ENCODE measurements around the gene NUDT1. TPM values are rescaled to one million over a fixed set of nuclear protein-coding genes. Genes with fewer than 3 reads are reported as not detected.
A peak's percentile ranks its signal among the peaks of the same experiment; 100 is the strongest.

NUDT1 gene
- total and polyA plus RNA-seq, 2 experiments from 2014 or later, result 33.0 to 33.8 TPM

- Histone ChIP-seq H3K36me3 (no peaks in the 10 kb centered on the region), H3K4me3 (no peak overlapping the region), H3K27me3 (no peaks in the 10 kb centered on the region), H3K4me1 (ENCODE audit: low read depth) (no peaks in the 10 kb centered on the region), H3K9me3 (ENCODE audit: low read depth) (no peaks in the 10 kb centered on the region), H3K27ac (no peak overlapping the region)
- DNase-seq (ENCODE audit: low read depth in 1 of 2, low spot score in 1 of 2), result no peak
- TF ChIP-seq, protein P1, sequence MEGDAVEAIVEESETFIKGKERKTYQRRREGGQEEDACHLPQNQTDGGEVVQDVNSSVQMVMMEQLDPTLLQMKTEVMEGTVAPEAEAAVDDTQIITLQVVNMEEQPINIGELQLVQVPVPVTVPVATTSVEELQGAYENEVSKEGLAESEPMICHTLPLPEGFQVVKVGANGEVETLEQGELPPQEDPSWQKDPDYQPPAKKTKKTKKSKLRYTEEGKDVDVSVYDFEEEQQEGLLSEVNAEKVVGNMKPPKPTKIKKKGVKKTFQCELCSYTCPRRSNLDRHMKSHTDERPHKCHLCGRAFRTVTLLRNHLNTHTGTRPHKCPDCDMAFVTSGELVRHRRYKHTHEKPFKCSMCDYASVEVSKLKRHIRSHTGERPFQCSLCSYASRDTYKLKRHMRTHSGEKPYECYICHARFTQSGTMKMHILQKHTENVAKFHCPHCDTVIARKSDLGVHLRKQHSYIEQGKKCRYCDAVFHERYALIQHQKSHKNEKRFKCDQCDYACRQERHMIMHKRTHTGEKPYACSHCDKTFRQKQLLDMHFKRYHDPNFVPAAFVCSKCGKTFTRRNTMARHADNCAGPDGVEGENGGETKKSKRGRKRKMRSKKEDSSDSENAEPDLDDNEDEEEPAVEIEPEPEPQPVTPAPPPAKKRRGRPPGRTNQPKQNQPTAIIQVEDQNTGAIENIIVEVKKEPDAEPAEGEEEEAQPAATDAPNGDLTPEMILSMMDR (IDR thresholded peaks at IDR 0.05; ENCODE audit: low read depth, low read length), result no peak
Observed at GRCh38 chr7:2257046-2257551, 15.1 kb downstream of the NUDT1 start.

GRCh38 chr7:2257651-2258050 is 15.6 kb downstream of the NUDT1 start:
- Histone ChIP-seq H3K4me1 (ENCODE audit: low read depth) (no peaks in the 10 kb centered on the region), H3K9me3 (ENCODE audit: low read depth) (no peaks in the 10 kb centered on the region), H3K4me3 (no peak overlapping the region), H3K27me3 (no peaks in the 10 kb centered on the region), H3K36me3 (no peaks in the 10 kb centered on the region), H3K27ac (no peak overlapping the region)
- TF ChIP-seq, protein P1 (IDR thresholded peaks at IDR 0.05; ENCODE audit: low read depth, low read length), result no peak
- DNase-seq (ENCODE audit: low read depth in 1 of 2, low spot score in 1 of 2), result no peak

- H3K27me3 ChIP-seq, result no peaks in the 10 kb centered on the region
- no peak overlapping the region for H3K4me3 ChIP-seq
- H3K27ac ChIP-seq, result no peak overlapping the region
- no peaks in the 10 kb centered on the region for H3K4me1 ChIP-seq (ENCODE audit: low read depth)
- no peak for DNase-seq (ENCODE audit: low read depth in 1 of 2, low spot score in 1 of 2)
- no peaks in the 10 kb centered on the region for H3K36me3 ChIP-seq
- TF ChIP-seq, protein P1 (IDR thresholded peaks at IDR 0.05; ENCODE audit: low read depth, low read length), result no peak
- no peaks in the 10 kb centered on the region for H3K9me3 ChIP-seq (ENCODE audit: low read depth)
Observed at GRCh38 chr7:2258661-2259365, 16.8 kb downstream of the NUDT1 start.

- H3K27me3 ChIP-seq, result no peaks in the 10 kb centered on the region
- H3K9me3 ChIP-seq (ENCODE audit: low read depth), result no peaks in the 10 kb centered on the region
- H3K36me3 ChIP-seq, result no peaks in the 10 kb centered on the region
- H3K4me1 ChIP-seq (ENCODE audit: low read depth), result no peaks in the 10 kb centered on the region
- DNase-seq (ENCODE audit: low read depth in 1 of 2, low spot score in 1 of 2), result no peak
- no peak overlapping the region for H3K4me3 ChIP-seq
- H3K27ac ChIP-seq, result no peak overlapping the region
- TF ChIP-seq, protein P1 (IDR thresholded peaks at IDR 0.05; ENCODE audit: low read depth, low read length), result no peak
Observed at GRCh38 chr7:2259480-2259879, 17.5 kb downstream of the NUDT1 start.

- DNase-seq (ENCODE audit: low read depth in 1 of 2, low spot score in 1 of 2), result peak in 1 of 2 donors; percentile 33
Observed at GRCh38 chr7:2260820-2261219, 18.8 kb downstream of the NUDT1 start.

More at GRCh38 chr7:2260820-2261219, 18.8 kb downstream of the NUDT1 start:
- H3K27ac ChIP-seq, result no peak overlapping the region
- H3K4me3 ChIP-seq, result no peak overlapping the region
- H3K4me1 ChIP-seq (ENCODE audit: low read depth), result no peaks in the 10 kb centered on the region
- H3K36me3 ChIP-seq, result no peaks in the 10 kb centered on the region
- H3K9me3 ChIP-seq (ENCODE audit: low read depth), result no peaks in the 10 kb centered on the region
- TF ChIP-seq, protein P1 (IDR thresholded peaks at IDR 0.05; ENCODE audit: low read depth, low read length), result no peak
- no peaks in the 10 kb centered on the region for H3K27me3 ChIP-seq
